Measurements from ENCODE around the gene SPRYD4. TPM values are rescaled to one million over a fixed set of nuclear protein-coding genes. Genes with fewer than 3 reads are reported as not detected.
"Not testable (repeated sequence)": the region's sequence is repeated elsewhere in the genome, so short reads cannot be mapped to it uniquely, and the experiment has no call there.

The SPRYD4 gene
- polyA plus RNA-seq, 3 donors = 3.8 to 7.8 (median 6.9) TPM

- DNase-seq = not testable (repeated sequence)
These were observed 45.6 kb downstream of the SPRYD4 start for GRCh38 chr12:56514014-56514318.

GRCh38 chr12:56517854-56518253 is 49.5 kb downstream of the SPRYD4 start:
- no peak for DNase-seq

GRCh38 chr12:56518570-56518969 is 50.2 kb downstream of the SPRYD4 start:
- no peak for DNase-seq

- DNase-seq = no peak
These were observed 51.7 kb downstream of the SPRYD4 start for GRCh38 chr12:56520048-56520447.

GRCh38 chr12:56520506-56520905 is 52.1 kb downstream of the SPRYD4 start:
- DNase-seq = no peak

GRCh38 chr12:56521209-56521589 is 52.8 kb downstream of the SPRYD4 start:
- no peak for DNase-seq

- DNase-seq = peak; percentile 93
These were observed 53.4 kb downstream of the SPRYD4 start, which contains the start of gene RBMS2 for GRCh38 chr12:56521590-56522371. RBMS2 (plus strand) TSS chr12:56521820; CDS start chr12:56522024, 204 bp downstream.

- DNase-seq = no peak
These were observed 54.2 kb downstream of the SPRYD4 start for GRCh38 chr12:56522411-56523193.

- DNase-seq = no peak
These were observed 60.5 kb downstream of the SPRYD4 start for GRCh38 chr12:56528846-56529245.

Other genes with a start within 250 kb of the SPRYD4 start
- 10 to 100 TPM; 43.8 to 50.1 (median 47.2) TPM for gene RNF41, start 246.7 kb upstream of the SPRYD4 start, polyA plus RNA-seq (ENCODE audit: insufficient read length in 3 of 3)
- gene NABP2, start 244.2 kb upstream of the SPRYD4 start, polyA plus RNA-seq (ENCODE audit: insufficient read length in 3 of 3) = 10 to 100 TPM; 28.2 to 30.5 (median 28.3) TPM
- 10 to 100 TPM; 73.2 to 87.0 (median 81.7) TPM for gene SLC39A5, start 238.5 kb upstream of the SPRYD4 start, polyA plus RNA-seq (ENCODE audit: insufficient read length in 3 of 3)
- 10 to 100 TPM; 32.8 to 40.5 (median 39.0) TPM for gene ANKRD52, start 210.2 kb upstream of the SPRYD4 start, polyA plus RNA-seq (ENCODE audit: insufficient read length in 3 of 3)
- gene COQ10A, start 201.6 kb upstream of the SPRYD4 start, polyA plus RNA-seq (ENCODE audit: insufficient read length in 3 of 3) = 10 to 100 TPM; 16.3 to 25.5 (median 19.6) TPM
- 100 to 1,000 TPM; 202 to 237 (median 212) TPM for gene CS, start 168.2 kb upstream of the SPRYD4 start, polyA plus RNA-seq (ENCODE audit: insufficient read length in 3 of 3)
- gene CNPY2, start 152.6 kb upstream of the SPRYD4 start, polyA plus RNA-seq (ENCODE audit: insufficient read length in 3 of 3) = 100 to 1,000 TPM; 160 to 182 (median 172) TPM
- gene PAN2, start 134.6 kb upstream of the SPRYD4 start, polyA plus RNA-seq (ENCODE audit: insufficient read length in 3 of 3) = 100 to 1,000 TPM in 1 of 3 donors, 10 to 100 TPM in 2; 82.4 to 140 (median 98.9) TPM
- 1 to 10 TPM in 2 of 3 donors, under 1 TPM in 1; 0.85 to 1.1 (median 1.0) TPM for gene IL23A, start 129.7 kb upstream of the SPRYD4 start, polyA plus RNA-seq (ENCODE audit: insufficient read length in 3 of 3)
- gene STAT2, start 108.5 kb upstream of the SPRYD4 start, polyA plus RNA-seq (ENCODE audit: insufficient read length in 3 of 3) = 100 to 1,000 TPM in 2 of 3 donors, 10 to 100 TPM in 1; 73.4 to 152 (median 139) TPM
- under 1 TPM; 0.10 to 0.13 (median 0.11) TPM for gene APOF, start 105.7 kb upstream of the SPRYD4 start, polyA plus RNA-seq (ENCODE audit: insufficient read length in 3 of 3)
- 10 to 100 TPM; 44.4 to 47.0 (median 46.2) TPM for gene TIMELESS, start 19.2 kb upstream of the SPRYD4 start, polyA plus RNA-seq (ENCODE audit: insufficient read length in 3 of 3)
- gene MIP, start 13.9 kb upstream of the SPRYD4 start, polyA plus RNA-seq (ENCODE audit: insufficient read length in 3 of 3) = under 1 TPM in 1 of 3 donors, not detected in 2; 0.21 TPM
- gene GLS2, start 19.6 kb downstream of the SPRYD4 start, polyA plus RNA-seq (ENCODE audit: insufficient read length in 3 of 3) = 1 to 10 TPM in 2 of 3 donors, under 1 TPM in 1; 1.00 to 2.3 (median 1.5) TPM
- gene RBMS2, start 53.2 kb downstream of the SPRYD4 start, polyA plus RNA-seq (ENCODE audit: insufficient read length in 3 of 3) = 10 to 100 TPM; 36.9 to 47.4 (median 41.8) TPM
- 100 to 1,000 TPM in 2 of 3 donors, 10 to 100 TPM in 1; 72.6 to 123 (median 108) TPM for gene BAZ2A, start 161.7 kb downstream of the SPRYD4 start, polyA plus RNA-seq (ENCODE audit: insufficient read length in 3 of 3)
- gene ATP5F1B, start 177.4 kb downstream of the SPRYD4 start, polyA plus RNA-seq (ENCODE audit: insufficient read length in 3 of 3) = 1,000 to 10,000 TPM in 2 of 3 donors, 100 to 1,000 TPM in 1; 921 to 1,094 (median 1,062) TPM
- 100 to 1,000 TPM; 269 to 319 (median 296) TPM for gene PTGES3, start 219.7 kb downstream of the SPRYD4 start, polyA plus RNA-seq (ENCODE audit: insufficient read length in 3 of 3)

All from renal pelvis (tissue), 4 donors.